NCI-H82 treated with DMSO at 0.1 percent for 48 hours (cell line): ENCODE results near the gene TMBIM1.
"Not testable (repeated sequence)": the region's sequence is repeated elsewhere in the genome, so short reads cannot be mapped to it uniquely, and the experiment has no call there.

Source experiments
- DNase-seq: peaks from one replicate; lab custom pipeline; 2025; ENCODE audit not compliant: unreplicated experiment; lab: John Stamatoyannopoulos, UW

Gene TMBIM1

GRCh38 chr2:218273214-218273907, 18.9 kb downstream of the TMBIM1 start:
- DNase-seq: not testable (repeated sequence)

GRCh38 chr2:218272531-218273212, 19.6 kb downstream of the TMBIM1 start:
- peak; percentile 37 for DNase-seq

- no peak for DNase-seq
Measured at GRCh38 chr2:218271865-218272530, 20.3 kb downstream of the TMBIM1 start.

GRCh38 chr2:218271487-218271797, 20.9 kb downstream of the TMBIM1 start:
- DNase-seq: no peak

- DNase-seq: no peak
Measured at GRCh38 chr2:218270721-218271486, 21.4 kb downstream of the TMBIM1 start.

- DNase-seq: peak; percentile 99
Measured at GRCh38 chr2:218269900-218270720, 22.2 kb downstream of the TMBIM1 start, which contains the start of the genes AAMP and PNKD. Gene AAMP, minus strand, starts transcription at chr2:218270137. Its CDS starts 51 bp downstream, at chr2:218270086. Gene PNKD, plus strand, starts transcription at chr2:218270519. Its CDS starts 17 bp downstream, at chr2:218270536.

GRCh38 chr2:218267259-218267658, 25.0 kb downstream of the TMBIM1 start:
- no peak for DNase-seq

- no peak for DNase-seq
Measured at GRCh38 chr2:218266316-218266979, 25.9 kb downstream of the TMBIM1 start.

- DNase-seq: no peak
Measured at GRCh38 chr2:218265626-218266025, 26.7 kb downstream of the TMBIM1 start.

GRCh38 chr2:218264773-218265561, 27.3 kb downstream of the TMBIM1 start:
- DNase-seq: no peak

- no peak for DNase-seq
Measured at GRCh38 chr2:218263817-218264641, 28.3 kb downstream of the TMBIM1 start.

GRCh38 chr2:218262631-218263586, 29.4 kb downstream of the TMBIM1 start:
- no peak for DNase-seq

GRCh38 chr2:218262237-218262600, 30.1 kb downstream of the TMBIM1 start:
- no peak for DNase-seq

GRCh38 chr2:218261423-218262236, 30.7 kb downstream of the TMBIM1 start:
- DNase-seq: peak; percentile 12

- DNase-seq: peak; percentile 10
Measured at GRCh38 chr2:218260742-218261422, 31.4 kb downstream of the TMBIM1 start, which contains the start of gene GPBAR1. Gene GPBAR1, plus strand, starts transcription at chr2:218261015. Its CDS starts 1,710 bp downstream, at chr2:218262725.

GRCh38 chr2:218260166-218260565, 32.1 kb downstream of the TMBIM1 start:
- no peak for DNase-seq
